HG03520 (cell line): ENCODE measurements around the gene NLRP3.
"Not testable (repeated sequence)": the region's sequence is repeated elsewhere in the genome, so short reads cannot be mapped to it uniquely, and the experiment has no call there.

Experiments
- ATAC-seq: cut with Tn5 transposase; IDR thresholded peaks from one replicate; pipeline ENCODE4 v1.9.1; 2021; ENCODE audit warnings: mild to moderate bottlenecking, moderate library complexity; ENCODE audit not compliant: unreplicated experiment

Gene NLRP3

DNA sequence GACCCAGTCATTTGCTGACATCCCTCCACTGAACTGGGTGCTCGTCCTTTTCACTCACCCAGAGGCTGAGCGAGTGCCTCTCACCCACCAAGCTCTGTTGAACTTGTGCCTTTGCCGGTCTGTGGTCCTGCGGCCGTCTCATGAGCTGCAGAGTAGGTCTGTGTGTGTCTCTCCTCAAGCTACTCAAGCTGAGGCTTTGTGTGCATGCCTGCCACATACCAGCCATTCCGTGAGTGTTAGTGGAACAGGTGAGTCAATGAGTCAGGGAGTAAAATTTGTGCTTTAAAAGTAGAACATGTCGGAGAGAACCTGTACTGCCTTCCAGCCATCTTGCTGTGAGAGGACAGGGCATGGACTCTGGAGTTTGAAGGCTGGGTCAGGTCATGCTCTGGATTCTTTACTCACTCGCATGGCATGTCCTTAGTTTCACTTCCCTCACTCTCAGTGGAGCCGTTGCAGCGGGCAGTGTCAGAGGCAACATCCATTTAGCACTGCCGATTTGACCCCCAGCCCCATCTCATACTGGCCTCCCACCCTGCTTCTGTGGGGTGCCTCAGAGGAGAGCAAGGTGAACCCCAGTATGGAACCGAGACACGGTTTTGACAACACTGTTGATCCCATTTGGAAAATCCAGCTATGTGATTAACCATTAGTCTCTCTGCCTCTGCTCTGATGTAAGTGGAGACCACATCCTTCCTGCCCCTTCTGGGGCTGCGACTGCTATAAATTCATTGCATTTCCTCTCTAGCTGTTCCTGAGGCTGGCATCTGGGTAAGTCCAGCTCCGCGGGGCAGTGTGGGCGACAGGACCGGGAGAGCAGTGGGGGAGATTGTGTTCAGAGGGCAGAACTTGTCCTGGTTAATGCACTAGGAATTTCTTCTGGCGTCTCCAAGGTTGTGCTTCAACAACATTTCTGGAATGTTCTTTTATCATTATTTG is at the start of gene NLRP3:
NLRP3 (plus strand) TSS at position 751 of the 939 bp plus-strand sequence. CDS start 2,628 bp downstream, outside the sequence.
- no peak for ATAC-seq

DNA sequence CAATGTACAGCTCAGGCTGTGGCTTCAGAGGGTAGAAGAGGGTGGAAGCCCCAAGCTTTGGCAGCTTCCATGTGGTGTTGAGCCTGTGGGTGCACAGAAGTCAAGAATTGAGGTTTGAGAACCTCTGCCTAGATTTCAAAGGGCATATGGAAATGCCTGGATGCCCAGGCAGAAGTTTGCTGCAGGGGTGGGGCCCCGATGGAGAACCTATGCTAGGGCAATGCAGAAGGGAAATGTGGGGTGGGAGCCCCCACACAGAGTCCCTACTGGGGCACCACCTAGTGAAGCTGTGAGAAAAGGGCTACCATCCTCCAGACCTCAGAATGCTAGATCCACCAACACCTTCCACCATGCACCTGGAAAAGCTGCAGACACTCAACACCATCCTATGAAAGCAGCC is 49.6 kb upstream of the NLRP3 start:
- ATAC-seq: not testable (repeated sequence)

DNA sequence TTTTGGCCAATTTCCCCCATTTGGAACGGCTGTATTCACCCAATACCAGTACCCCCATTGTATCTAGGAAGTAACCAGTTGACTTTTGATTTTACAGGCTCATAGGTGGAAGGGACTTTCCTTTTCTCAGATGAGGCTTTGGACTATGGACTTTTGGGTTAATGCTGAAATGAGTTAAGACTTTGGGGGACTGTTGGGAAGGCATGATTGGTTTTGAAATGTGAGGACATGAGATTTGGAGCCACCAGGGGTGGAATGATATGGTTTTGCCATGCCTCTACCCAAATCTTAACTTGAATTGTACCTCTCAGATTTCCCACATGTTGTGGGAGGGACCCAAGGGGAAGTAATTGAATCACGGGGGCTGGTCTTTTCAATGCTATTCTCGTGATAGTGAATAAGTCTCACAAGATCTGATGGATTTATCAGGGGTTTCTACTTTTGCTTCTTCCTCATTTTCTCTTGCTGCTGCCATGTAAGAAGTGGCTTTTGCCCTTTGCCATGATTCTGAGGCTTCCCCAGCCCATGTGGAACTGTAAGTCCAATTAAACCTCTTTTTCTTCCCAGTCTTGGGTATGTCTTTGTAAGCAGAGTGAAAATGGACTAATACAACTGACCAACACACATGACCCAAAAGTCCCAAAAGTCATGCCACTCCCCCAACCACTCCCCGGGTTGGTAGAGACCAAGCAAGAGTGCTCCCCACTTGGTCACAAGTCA is 48.9 kb upstream of the NLRP3 start:
- no peak for ATAC-seq

DNA sequence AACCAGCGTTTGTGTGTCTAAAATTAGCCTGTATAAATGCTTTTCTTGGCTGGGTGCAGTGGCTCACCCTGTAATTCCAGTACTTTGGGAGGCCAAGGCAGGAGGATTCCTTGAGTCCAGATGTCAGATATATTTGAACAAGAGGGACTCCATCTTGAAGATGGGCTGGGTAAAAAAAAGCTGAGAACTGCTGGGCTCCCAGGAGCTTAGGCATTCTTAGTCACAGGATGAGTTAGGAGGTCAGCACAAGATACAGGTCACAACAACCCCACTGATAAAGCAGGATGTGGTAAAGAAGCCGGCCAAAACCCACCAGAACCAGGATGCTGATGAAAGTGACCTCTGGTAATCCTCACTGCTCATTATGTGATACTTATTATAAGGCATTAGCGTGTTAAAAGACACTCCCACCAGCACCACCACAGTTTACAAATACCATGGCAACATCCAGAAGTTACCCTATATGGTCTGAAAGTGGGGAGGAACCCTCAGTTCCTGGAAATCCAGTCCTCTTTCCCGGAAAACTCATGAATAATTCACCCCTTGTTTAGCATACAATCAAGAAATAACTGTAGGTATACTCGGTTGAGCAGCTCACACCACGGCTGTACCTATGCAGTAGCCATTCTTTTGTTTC is 48.1 kb upstream of the NLRP3 start:
- ATAC-seq: no peak

DNA sequence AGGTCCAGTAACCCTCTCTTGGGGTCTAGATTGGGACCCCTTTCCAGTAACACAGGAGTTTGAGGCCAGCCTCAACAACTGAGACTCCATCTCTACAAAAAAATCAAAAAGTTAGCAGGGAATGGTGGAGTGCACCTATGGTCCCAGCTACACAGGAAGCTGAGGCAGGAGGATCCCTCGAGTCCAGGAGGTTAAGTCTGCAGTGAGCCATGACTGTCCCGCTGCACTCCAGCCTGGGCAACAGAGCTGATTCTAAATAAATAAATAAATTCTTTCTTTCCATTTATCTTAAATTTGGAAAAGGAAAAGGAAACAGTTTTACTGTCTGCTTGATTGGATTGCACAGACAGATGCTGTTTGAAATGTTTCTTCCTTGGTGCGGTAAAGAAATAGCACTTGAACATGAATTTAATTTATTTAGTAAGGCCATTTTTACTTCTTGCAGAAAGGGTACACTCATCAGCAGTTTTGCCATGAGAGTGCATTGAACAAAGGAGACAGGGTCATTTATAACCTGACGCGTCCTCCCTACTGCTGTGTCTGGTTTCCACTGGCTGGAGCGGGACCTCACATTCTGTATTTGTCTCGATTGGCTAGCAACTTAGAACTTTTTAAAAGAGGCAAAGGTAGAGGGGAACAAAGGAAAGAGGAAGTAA is 47.4 kb upstream of the NLRP3 start:
- no peak for ATAC-seq

DNA sequence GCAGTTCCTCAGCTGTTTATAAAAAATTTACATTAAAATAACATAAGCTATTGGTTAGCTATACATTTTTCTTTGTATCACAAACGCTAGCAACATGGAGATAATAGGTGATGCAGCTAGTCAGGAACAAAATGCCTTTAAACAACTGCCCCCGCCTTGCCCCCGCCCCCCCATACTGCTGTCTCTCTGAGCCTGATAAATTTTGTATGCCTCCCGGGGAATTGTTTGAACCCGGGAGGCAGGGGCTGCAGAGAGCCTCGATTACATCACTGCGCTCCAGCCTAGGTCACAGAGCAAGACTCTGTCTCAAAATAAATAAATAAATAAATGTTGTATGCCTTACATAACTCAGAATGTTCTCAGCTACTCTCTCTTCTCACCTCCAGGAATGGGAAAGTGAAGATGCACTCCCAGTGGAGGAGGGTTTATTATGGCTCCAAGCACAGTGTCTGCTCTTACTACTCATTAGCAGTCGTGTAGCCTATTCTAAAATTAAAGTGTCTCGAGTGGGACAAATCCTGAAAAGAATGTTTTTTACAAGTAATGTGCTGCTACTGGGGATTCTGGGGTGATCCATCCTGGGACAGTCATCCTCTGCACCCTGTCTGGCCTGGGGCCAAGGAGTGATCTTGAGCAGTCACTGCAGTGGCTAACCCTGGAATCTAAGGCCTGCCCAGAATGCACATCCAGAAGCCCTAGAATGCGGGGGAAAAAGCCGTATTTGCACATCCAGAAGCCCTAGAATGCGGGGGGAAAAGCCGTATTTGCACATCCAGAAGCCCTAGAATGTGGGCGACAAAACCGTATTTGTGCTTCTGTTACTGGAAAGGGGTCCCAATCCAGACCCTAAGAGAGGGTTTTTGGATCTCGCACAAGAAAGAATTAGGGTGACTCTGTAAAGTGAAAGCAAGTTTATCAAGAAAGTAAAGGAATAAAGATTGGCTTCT is 44.9 kb upstream of the NLRP3 start:
- no peak for ATAC-seq

DNA sequence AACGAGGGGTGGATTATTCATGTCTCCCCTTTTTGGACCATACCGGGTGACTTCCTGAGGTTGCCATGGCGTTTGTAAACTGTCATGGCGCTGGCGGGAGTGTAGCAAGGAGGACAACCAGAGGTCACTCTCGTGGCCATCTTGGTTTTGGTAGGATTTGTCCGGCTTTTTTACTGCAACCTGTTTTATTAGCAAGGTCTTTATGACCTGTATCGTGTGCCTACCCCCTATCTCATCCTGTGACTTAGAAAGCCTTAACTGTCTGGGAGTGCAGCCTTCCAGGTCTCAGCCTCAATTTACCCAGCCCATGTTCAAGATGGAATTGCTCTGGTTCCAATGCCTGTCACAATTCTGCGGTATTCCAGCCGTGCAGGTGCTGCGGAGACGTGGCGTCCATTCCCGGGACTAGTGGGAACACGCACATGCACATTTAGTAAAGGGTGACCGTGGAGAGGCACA is 44.1 kb upstream of the NLRP3 start:
- no peak for ATAC-seq

DNA sequence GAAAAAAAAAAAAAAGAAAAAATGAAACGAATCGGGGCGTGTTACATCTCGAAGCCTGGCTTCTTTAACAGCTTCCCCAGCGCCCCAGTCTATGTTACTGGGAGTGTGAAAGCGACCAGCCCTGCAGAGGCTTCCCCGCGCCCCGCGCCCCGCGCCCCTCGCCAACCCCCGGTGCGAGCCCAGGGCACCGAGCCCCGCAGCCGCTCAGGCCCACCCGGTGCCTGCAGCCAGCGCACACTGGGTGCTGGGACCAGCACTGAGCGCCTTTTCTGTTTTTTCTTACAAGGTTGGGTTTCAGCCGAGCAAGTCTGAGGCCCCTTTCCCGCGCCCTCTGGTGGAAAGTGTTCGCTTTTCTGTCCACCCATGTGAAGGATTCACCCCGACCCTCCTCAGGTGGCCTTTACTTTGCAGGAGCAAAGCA is 42.2 kb upstream of the NLRP3 start:
- peak; percentile 86 for ATAC-seq

DNA sequence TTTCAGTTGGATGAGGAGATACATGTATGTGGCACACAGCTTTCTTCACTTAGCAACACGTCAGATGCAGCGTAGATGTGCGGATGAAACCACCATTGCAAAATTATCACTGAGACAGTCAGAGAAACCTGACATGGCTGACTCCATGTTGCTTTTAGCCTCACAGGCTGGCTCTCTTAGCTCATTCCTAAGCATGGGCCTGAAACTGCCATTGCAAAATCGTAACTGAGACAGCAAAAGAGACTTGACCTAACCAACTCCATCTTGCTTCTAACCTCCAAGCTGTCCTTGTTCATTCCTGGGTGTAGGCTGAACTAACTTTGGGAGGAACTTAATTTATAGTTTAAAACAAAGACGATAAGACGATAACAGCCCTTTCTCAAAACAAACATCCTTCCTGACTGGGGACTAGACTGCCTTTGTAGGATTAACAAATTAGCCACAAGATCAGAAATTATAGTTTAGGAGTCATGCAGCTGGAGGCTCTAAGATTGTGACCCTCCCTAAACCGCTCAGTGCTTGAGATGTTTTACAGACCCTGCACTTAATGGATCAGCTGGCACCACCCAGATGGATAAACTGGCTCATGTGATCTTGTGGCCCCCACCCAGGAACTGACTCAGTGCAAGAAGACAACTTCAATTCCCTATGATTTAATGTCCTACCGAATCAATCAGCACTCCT is 41.2 kb upstream of the NLRP3 start:
- not testable (repeated sequence) for ATAC-seq

DNA sequence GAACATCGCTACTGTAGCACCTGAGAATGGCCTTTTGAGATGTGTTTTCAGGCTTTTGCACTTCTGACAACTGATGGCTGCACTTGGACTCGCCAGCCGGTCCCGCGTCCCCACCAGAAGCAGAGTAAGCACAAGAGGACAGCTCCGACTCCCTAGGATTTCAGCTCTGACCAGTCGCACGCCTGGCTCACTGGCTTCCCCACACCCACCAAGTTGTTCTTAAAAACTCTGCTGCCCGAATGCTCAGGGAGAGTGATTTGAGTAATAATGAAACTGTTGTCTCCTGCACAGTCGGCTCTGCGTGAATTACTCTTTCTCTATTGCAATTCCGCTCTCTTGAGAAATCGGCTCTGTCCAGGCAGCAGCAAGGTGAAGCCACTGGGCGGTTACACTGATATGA is 40.2 kb upstream of the NLRP3 start:
- no peak for ATAC-seq

DNA sequence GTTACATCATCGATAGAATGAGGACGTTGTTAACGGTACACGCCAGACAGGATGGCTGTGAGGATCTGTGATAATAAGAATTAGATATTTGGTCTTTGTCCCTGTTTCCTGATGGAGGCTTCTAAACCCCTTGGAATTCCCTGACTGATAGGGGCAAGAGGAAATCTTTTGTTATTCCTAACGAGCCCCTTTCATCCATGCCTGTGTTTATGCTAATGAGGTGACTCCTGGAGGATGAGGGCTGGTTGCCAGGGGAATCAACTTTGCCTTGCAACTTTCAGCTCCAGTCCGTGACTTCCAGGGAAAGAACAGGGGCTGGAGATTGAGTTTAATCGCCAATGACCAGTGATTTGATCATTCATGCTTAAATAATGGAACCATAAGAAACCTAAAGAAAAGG is 39.3 kb upstream of the NLRP3 start:
- ATAC-seq: no peak

DNA sequence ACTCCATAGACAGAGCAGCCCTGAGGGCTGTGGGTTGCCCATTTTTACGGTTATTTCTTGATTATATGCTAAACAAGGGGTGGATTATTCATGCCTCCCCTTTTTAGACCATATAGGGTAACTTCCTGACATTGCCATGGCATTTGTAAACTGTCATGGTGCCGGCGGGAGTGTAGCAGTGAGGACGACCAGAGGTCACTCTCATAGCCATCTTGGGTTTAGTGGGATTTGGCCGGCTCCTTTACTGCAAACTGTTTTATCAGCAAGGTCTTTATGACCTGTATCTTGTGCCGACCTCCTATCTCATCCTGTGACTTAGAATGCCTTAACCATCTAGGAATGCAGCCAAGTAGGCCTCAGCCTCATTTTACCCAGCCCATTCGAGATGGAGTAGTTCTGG is 38.3 kb upstream of the NLRP3 start:
- ATAC-seq: not testable (repeated sequence)

DNA sequence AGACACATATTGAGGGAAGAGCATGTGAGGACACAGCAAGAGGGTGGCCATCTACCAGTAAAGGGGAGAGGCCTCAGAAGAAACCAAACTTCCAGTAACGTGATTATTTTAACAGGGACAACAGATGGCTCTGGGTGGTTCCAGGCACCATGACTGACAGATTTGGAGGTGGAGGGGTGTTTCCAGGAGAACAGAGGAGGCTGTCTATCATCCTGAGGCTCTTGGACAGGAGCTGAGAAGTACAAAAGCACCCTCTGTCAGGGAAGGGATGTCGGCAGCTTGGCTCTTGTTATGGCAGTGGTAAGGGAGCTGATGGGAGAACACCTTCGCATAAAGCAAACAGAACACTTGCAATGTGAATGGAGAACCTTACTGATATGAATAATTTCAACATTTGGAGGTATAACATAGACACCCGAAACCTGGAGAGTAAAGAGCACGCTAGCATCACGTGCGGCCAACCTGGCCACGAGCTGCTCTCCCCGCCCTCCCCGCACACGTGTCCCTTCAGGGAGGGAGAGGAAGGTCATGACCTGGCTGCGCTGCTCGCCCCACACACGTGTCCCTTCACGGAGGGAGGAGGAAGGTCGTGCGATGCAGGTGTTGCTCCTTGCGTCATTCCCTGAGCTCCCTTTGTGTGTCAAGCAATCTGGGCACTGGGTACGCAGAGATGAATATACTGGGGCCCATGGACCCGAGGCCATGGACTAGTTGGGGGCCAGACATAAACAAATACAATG is 37.5 kb upstream of the NLRP3 start:
- no peak for ATAC-seq

DNA sequence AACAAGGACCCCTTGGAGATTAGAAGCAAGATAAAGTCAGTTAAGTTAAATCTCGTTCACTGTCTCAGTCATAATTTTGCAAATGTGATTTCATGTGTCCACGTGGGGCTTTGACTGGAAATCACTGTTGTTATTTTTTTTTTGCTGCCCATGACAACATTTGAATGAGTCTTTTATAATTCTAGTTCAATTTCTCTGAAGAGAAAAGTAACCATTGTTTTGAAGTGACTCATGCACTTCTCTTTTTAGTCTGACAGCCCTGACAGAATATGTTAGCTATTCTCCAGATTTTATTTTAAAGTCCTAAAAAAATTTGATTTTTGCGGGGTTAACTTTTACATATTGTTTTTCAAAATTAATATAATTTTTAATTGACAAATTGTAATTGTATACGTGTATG is 30.7 kb upstream of the NLRP3 start:
- no peak for ATAC-seq

DNA sequence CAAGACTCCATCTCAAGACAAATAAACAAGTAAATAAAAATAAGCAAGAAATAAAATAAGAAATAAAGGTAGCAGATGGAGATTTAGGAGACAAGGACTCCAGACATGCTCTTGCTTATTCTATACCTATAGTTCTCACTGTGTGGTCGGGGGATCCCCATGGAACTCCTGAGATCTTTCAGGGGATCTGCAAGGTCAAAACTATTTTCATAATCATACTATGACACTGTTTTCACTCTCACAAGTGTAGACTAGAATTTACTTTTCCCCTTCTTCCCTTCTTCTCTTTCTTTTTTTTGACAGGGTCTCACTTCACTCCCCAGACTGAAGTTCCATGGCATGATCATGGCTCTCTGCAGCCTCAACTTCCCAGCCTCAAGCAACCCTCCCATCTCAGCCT is 29.8 kb upstream of the NLRP3 start:
- peak; percentile 18 for ATAC-seq

DNA sequence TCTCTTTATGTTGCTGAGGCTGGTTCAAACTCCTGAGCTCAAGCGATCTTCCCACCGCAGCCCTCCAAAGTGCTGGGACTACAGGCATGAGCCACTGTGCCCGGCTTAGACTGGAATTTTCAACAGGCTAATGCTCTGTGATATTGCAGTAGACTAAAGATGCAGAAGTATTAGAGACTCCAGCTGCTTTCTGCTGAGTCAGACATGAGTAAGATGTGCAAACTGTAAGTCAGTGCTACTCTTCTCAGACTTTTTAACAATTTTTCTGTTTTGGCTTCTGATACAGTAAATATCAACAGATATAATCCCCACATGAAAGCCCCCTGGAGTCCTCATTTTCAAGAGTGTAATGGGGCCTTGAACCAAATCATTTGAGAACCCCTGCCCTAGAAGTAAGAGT is 29.3 kb upstream of the NLRP3 start:
- no peak for ATAC-seq

DNA sequence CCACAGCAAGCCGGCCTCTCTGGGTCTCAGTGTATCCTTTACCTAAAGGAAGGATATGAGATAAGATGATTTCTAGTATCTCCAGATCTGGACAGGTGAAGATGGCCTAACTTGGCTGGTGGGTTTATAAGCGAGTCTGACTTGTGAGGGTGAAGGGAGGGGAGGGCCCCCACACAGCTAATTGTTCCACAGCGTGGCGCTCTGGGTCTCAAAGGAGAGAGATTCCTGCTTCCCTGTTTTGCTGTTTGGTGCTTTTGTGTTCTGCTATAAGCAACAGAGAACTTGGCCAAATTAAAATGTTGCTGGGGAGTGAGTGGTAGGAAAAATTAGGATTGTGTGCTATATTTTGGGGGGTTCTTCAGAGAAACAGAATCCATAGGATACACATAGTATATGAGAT is 28.9 kb upstream of the NLRP3 start:
- no peak for ATAC-seq

DNA sequence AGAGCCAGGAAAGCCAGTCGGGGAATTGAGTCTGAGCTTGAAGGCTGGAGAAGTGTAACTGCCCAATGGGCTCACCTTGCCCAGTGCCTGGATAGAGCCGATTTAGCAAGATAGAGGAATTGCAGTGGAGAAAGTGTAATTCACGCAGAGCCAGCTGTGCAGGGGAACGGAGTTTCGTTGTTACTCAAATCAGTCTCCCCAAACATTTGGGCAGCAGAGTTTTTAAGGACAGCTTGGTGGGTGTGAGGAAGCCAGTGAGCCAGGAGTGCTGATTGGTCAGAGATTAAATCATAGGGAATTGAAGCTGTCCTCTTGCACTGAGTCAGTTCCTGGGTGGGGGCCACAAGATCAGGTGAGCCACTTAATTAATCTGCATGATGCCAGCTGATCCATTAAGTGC is 28.4 kb upstream of the NLRP3 start:
- ATAC-seq: no peak
